Measurements from ENCODE around the gene SARS1.

Gene SARS1

DNA sequence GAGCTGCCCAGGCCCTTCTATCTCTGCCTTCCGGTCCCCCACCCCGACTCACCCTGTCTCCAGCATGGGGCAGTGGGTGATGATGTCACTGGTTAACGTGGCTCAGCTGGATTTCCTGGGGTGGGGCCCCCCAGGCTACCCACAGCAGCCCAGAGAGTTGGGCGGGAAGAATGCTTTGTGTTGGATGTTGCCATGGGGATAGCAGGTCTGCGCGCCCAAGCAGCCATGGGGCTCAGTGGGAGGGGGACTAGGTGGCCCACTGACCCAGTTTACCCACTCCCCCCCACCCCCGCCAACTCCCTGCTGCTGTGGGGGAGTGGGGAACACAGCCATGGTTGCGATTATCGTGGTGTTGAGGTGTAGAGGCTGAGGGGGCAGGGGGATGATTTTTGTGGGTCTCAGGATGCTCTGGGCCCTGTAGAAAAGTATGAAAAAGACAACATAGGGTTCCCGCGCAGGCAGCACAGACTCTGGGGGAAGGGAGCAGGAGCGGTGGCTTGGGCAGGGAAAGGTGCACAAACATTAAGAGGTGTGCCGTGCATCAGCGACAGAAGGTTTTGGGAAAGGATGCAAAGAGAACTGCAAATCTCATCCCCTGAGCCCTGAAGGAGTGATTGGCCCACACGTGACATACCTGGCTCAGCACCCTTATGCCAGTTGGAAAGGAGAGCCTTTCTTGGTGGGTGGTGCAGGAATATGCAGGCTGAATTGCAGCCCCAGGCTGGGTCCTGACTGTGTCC lies 44.1 kb downstream of the SARS1 start:
- Histone ChIP-seq H3K27ac (ENCODE audit: low read depth, low read length, severe bottlenecking) (no peak overlapping the region), H3K9me3 (ENCODE audit: control insufficient read depth, low read length) (no peaks in the 10 kb centered on the region), H3K4me3 (ENCODE audit: extremely low read depth, insufficient read depth, low read length, poor library complexity, severe bottlenecking) (no peak overlapping the region), H3K36me3 (ENCODE audit: control insufficient read depth, insufficient read depth, low read length) (no peaks in the 10 kb centered on the region), H3K4me1 (ENCODE audit: control insufficient read depth, insufficient read depth, low read length, poor library complexity, severe bottlenecking) (peaks cover 38% of the 10 kb centered on the region)
- 96 to 100% methylated on average over 6 to 8 of the region's 15 CpGs for WGBS, 2 experiments (ENCODE audit: insufficient coverage in 2 of 2)

DNA sequence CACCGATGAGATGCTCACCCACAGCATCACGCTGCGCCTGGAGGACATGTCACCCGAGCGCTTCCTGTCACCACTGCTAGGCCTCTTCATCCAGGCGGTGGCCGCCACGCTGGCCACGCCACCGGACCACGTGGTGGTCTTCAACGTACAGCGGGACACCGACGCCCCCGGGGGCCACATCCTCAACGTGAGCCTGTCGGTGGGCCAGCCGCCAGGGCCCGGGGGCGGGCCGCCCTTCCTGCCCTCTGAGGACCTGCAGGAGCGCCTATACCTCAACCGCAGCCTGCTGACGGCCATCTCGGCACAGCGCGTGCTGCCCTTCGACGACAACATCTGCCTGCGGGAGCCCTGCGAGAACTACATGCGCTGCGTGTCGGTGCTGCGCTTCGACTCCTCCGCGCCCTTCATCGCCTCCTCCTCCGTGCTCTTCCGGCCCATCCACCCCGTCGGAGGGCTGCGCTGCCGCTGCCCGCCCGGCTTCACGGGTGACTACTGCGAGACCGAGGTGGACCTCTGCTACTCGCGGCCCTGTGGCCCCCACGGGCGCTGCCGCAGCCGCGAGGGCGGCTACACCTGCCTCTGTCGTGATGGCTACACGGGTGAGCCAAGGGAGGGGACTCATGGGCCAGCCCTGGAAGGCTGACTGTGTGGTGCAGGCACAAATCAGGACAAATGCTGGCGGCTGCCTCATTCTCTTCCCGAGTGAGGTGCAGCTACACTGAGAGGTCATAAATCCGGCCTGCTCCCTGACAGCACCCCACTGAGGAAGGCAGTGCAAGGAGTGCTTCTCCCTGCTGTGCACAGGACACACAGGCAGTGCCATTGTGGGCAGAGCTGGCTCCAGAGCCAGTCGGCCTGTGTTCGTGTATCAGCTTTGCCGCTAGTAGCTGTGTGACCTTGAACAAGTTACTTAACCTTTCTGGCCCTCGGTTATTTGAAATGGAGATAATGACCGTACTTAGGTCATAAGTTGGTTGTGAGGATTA lies 45.1 kb downstream of the SARS1 start:
- WGBS, 2 experiments (ENCODE audit: insufficient coverage in 2 of 2), result 94 to 95% methylated on average over 64 to 68 of the region's 69 CpGs
- no peaks in the 10 kb centered on the region for H3K36me3 ChIP-seq (ENCODE audit: control insufficient read depth, insufficient read depth, low read length)
- H3K4me3 ChIP-seq (ENCODE audit: extremely low read depth, insufficient read depth, low read length, poor library complexity, severe bottlenecking), result no peak overlapping the region
- no peak overlapping the region for H3K27ac ChIP-seq (ENCODE audit: low read depth, low read length, severe bottlenecking)
- peaks cover 29% of the 10 kb centered on the region for H3K4me1 ChIP-seq (ENCODE audit: control insufficient read depth, insufficient read depth, low read length, poor library complexity, severe bottlenecking)
- no peaks in the 10 kb centered on the region for H3K9me3 ChIP-seq (ENCODE audit: control insufficient read depth, low read length)

DNA sequence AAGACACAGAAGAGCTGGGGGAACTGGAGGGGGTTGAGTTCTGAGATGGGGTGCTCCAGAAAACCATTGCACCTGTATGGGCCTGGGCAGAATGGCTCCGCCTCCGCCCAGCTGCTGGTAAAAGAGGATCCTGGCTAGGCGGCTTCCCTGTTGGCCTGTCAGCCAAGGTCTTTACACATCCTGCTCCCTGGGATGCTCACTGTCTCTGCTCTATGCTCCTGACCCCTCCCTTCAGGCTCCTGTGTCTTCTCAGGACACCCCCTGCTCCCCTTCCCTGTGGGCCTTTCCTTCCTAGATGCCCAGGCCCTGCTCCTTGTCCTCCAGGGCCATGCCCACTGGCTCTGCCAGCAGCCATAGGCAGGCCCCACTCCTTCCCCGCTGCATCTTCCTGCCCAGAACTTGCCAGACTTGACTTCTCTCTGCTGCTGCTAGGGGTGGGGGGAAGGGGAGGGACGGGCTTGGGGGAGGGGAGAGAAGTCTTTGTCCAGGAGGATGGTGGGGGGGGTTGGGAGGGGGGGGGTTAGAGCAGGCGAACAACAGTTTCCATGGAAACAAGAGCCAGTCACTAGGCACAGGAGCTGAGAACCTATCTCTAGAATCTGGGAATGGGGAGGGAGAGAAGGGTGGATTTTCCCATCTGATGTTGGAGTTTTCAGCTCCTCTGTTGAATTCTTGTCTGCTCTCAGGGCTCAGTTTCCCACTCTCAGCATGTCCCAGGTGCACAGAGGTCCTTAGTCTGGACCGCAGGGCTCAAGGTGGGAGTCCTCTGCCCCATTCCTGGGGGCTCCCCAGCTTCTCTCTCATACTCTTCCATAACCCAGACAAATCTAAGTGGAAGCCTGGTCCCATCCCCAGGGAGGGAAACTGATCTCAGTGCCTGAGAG lies 46.2 kb downstream of the SARS1 start:
- H3K36me3 ChIP-seq (ENCODE audit: control insufficient read depth, insufficient read depth, low read length), result peaks cover 5% of the 10 kb centered on the region

DNA sequence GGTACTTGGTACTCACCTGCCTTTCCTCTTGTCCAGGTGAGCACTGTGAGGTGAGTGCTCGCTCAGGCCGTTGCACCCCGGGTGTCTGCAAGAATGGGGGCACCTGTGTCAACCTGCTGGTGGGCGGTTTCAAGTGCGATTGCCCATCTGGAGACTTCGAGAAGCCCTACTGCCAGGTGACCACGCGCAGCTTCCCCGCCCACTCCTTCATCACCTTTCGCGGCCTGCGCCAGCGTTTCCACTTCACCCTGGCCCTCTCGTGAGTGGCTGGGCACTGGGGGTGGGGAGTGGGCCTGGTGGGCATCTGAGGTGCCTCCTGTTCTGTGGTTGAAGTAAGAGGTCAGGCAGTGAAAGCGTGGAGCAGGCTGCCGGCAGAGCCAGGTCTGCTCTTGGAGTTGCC lies 47.3 kb downstream of the SARS1 start:
- no peaks in the 10 kb centered on the region for H3K9me3 ChIP-seq (ENCODE audit: control insufficient read depth, low read length)
- peaks cover 13% of the 10 kb centered on the region for H3K4me1 ChIP-seq (ENCODE audit: control insufficient read depth, insufficient read depth, low read length, poor library complexity, severe bottlenecking)
- WGBS, 2 experiments (ENCODE audit: insufficient coverage in 2 of 2), result 91 to 96% methylated on average over 16 of the region's 16 CpGs
- peaks cover 5% of the 10 kb centered on the region for H3K36me3 ChIP-seq (ENCODE audit: control insufficient read depth, insufficient read depth, low read length)
- no peak overlapping the region for H3K27ac ChIP-seq (ENCODE audit: low read depth, low read length, severe bottlenecking)
- no peak overlapping the region for H3K4me3 ChIP-seq (ENCODE audit: extremely low read depth, insufficient read depth, low read length, poor library complexity, severe bottlenecking)

More for the DNA sequence above, 46.2 kb downstream of the SARS1 start:
- Histone ChIP-seq H3K9me3 (ENCODE audit: control insufficient read depth, low read length) (no peaks in the 10 kb centered on the region), H3K4me3 (ENCODE audit: extremely low read depth, insufficient read depth, low read length, poor library complexity, severe bottlenecking) (no peak overlapping the region), H3K4me1 (ENCODE audit: control insufficient read depth, insufficient read depth, low read length, poor library complexity, severe bottlenecking) (peaks cover 18% of the 10 kb centered on the region), H3K27ac (ENCODE audit: low read depth, low read length, severe bottlenecking) (no peak overlapping the region)
- WGBS, 2 experiments (ENCODE audit: insufficient coverage in 2 of 2), result 73 to 74% methylated on average over 4 to 5 of the region's 7 CpGs

DNA sequence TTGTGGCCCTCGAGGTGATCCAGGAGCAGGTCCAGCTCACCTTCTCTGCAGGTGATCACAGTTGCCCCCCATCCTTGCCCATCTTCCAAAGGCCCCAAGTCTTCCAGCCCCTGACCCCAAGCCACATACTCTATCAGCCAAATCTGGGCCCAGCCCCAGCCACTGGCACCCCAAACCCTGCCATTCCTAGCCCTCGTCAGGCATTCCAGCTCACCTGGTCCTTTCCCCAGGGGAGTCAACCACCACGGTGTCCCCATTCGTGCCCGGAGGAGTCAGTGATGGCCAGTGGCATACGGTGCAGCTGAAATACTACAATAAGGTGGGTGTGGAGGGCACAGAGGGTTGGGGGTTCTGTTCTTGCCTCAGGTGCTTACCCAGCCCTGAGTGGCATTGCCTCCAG lies 47.9 kb downstream of the SARS1 start:
- Histone ChIP-seq H3K36me3 (ENCODE audit: control insufficient read depth, insufficient read depth, low read length) (peaks cover 5% of the 10 kb centered on the region), H3K4me3 (ENCODE audit: extremely low read depth, insufficient read depth, low read length, poor library complexity, severe bottlenecking) (no peak overlapping the region), H3K4me1 (ENCODE audit: control insufficient read depth, insufficient read depth, low read length, poor library complexity, severe bottlenecking) (peaks cover 13% of the 10 kb centered on the region), H3K27ac (ENCODE audit: low read depth, low read length, severe bottlenecking) (no peak overlapping the region), H3K9me3 (ENCODE audit: control insufficient read depth, low read length) (no peaks in the 10 kb centered on the region)
- 89 to 92% methylated on average over 3 to 5 of the region's 6 CpGs for WGBS, 2 experiments (ENCODE audit: insufficient coverage in 2 of 2)

DNA sequence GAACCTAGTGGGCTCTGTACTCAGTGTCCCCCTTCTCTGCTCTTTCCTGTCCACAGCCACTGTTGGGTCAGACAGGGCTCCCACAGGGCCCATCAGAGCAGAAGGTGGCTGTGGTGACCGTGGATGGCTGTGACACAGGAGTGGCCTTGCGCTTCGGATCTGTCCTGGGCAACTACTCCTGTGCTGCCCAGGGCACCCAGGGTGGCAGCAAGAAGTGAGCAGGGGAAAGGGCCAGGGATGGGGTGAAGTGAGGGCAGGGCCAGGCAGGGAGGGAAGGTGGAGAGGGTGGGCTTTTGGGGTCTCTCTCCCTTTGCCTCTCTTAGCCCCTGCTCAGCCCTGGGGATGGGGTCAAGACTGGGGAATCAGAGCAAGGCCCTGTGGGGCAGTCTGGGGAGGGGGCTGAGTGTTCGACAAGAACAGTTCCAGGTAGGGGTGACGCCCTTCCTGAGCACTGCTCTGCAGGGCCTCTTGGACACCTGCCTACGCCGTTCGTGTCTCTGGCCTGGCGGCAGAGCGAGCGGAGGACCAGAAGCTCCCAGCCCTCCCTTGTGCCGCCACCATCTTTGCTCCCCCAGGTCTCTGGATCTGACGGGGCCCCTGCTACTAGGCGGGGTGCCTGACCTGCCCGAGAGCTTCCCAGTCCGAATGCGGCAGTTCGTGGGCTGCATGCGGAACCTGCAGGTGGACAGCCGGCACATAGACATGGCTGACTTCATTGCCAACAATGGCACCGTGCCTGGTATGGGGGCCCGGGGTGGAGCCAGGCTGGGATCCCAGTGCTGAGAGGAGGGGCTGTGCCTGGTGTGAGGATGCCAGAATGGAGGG lies 48.7 kb downstream of the SARS1 start:
- WGBS, 2 experiments (ENCODE audit: insufficient coverage in 2 of 2), result 91 to 96% methylated on average over 19 to 22 of the region's 22 CpGs

DNA sequence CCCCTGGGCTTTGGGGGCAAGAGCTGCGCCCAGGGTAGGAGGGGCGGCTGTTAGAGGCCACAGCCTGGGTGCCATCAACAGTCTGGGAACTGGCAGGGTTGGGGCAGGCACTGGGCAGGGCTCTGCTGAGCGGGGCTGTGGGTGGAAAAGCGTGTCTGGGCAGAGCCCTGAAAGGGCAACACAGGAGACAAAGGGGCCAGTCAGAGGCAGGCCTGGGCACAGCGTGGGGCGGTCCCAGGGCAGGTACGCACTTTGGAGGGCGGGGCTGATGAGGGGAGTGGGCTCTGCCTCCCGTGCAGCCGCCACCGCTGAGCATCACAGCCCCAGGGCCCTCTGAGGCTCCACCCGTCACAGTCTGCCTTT lies 49.5 kb downstream of the SARS1 start:
- WGBS, 2 experiments (ENCODE audit: insufficient coverage in 2 of 2), result 76 to 77% methylated on average over 10 to 11 of the region's 12 CpGs
- Histone ChIP-seq H3K27ac (ENCODE audit: low read depth, low read length, severe bottlenecking) (no peak overlapping the region), H3K36me3 (ENCODE audit: control insufficient read depth, insufficient read depth, low read length) (peaks cover 8% of the 10 kb centered on the region)

More for the DNA sequence above, 48.7 kb downstream of the SARS1 start:
- H3K36me3 ChIP-seq (ENCODE audit: control insufficient read depth, insufficient read depth, low read length), result peaks cover 5% of the 10 kb centered on the region
- H3K9me3 ChIP-seq (ENCODE audit: control insufficient read depth, low read length), result no peaks in the 10 kb centered on the region
- peaks cover 13% of the 10 kb centered on the region for H3K4me1 ChIP-seq (ENCODE audit: control insufficient read depth, insufficient read depth, low read length, poor library complexity, severe bottlenecking)
- no peak overlapping the region for H3K4me3 ChIP-seq (ENCODE audit: extremely low read depth, insufficient read depth, low read length, poor library complexity, severe bottlenecking)
- H3K27ac ChIP-seq (ENCODE audit: low read depth, low read length, severe bottlenecking), result no peak overlapping the region

DNA sequence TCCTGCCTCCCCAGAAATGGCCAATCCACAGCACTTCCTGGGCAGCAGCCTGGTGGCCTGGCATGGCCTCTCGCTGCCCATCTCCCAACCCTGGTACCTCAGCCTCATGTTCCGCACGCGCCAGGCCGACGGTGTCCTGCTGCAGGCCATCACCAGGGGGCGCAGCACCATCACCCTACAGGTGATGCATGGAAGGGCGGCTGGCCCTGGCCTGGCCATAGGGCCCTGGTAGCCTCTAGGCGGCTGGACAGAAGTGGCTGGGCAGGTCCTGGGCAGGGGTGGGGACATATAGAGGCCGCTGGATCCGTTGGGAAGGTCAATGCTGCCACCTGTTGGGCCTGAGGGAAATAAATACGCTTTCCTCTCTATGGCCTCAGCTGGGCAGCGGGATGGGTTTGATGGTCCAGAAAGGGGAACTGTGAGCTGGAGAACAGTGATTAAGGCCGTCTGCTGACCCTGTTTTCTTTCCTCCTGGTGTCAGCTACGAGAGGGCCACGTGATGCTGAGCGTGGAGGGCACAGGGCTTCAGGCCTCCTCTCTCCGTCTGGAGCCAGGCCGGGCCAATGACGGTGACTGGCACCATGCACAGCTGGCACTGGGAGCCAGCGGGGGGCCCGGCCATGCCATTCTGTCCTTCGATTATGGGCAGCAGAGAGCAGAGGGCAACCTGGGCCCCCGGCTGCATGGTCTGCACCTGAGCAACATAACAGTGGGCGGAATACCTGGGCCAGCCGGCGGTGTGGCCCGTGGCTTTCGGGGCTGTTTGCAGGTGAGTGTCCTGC lies 50.1 kb downstream of the SARS1 start:
- WGBS, 2 experiments (ENCODE audit: insufficient coverage in 2 of 2), result 47 to 62% methylated on average over 16 to 25 of the region's 29 CpGs
- no peaks in the 10 kb centered on the region for H3K9me3 ChIP-seq (ENCODE audit: control insufficient read depth, low read length)
- peaks cover 8% of the 10 kb centered on the region for H3K36me3 ChIP-seq (ENCODE audit: control insufficient read depth, insufficient read depth, low read length)
- no peak overlapping the region for H3K27ac ChIP-seq (ENCODE audit: low read depth, low read length, severe bottlenecking)
- no peak overlapping the region for H3K4me3 ChIP-seq (ENCODE audit: extremely low read depth, insufficient read depth, low read length, poor library complexity, severe bottlenecking)
- peaks cover 10% of the 10 kb centered on the region for H3K4me1 ChIP-seq (ENCODE audit: control insufficient read depth, insufficient read depth, low read length, poor library complexity, severe bottlenecking)

More for the DNA sequence above, 49.5 kb downstream of the SARS1 start:
- Histone ChIP-seq H3K4me1 (ENCODE audit: control insufficient read depth, insufficient read depth, low read length, poor library complexity, severe bottlenecking) (peaks cover 10% of the 10 kb centered on the region), H3K9me3 (ENCODE audit: control insufficient read depth, low read length) (no peaks in the 10 kb centered on the region), H3K4me3 (ENCODE audit: extremely low read depth, insufficient read depth, low read length, poor library complexity, severe bottlenecking) (no peak overlapping the region)

DNA sequence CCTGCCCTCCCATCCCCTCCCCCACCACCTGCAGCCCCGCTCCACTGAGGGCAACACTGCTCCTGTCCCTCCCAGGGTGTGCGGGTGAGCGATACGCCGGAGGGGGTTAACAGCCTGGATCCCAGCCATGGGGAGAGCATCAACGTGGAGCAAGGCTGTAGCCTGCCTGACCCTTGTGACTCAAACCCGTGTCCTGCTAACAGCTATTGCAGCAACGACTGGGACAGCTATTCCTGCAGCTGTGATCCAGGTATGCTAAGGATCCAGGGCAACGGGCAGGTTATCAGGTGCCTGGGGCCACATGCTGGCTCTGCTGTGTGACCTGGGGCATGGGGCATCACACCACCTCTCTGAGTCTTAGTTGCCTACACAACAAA lies 50.6 kb downstream of the SARS1 start:
- Histone ChIP-seq H3K36me3 (ENCODE audit: control insufficient read depth, insufficient read depth, low read length) (peaks cover 8% of the 10 kb centered on the region), H3K4me3 (ENCODE audit: extremely low read depth, insufficient read depth, low read length, poor library complexity, severe bottlenecking) (no peak overlapping the region), H3K9me3 (ENCODE audit: control insufficient read depth, low read length) (no peaks in the 10 kb centered on the region), H3K27ac (ENCODE audit: low read depth, low read length, severe bottlenecking) (no peak overlapping the region), H3K4me1 (ENCODE audit: control insufficient read depth, insufficient read depth, low read length, poor library complexity, severe bottlenecking) (peaks cover 10% of the 10 kb centered on the region)
- 79 to 86% methylated on average over 7 to 9 of the region's 9 CpGs for WGBS, 2 experiments (ENCODE audit: insufficient coverage in 2 of 2)

Measured in mesodermal cell (in vitro differentiated cells).